HEK293T (cell line): ENCODE data around the gene TMEFF2.

Experiments used
- ARNT ChIP-seq: fragments of 450-650 bp; IDR thresholded peaks from 2 replicates; pipeline ENCODE4 v1.6.1; 2017; ENCODE audit warnings: mild to moderate bottlenecking
- BHLHE40 ChIP-seq: fragments of 450-650 bp; IDR thresholded peaks from 2 replicates; pipeline ENCODE4 v1.6.1; 2016; ENCODE audit warnings: mild to moderate bottlenecking, moderate library complexity, borderline replicate concordance
- ELF4 ChIP-seq: fragments of 450-650 bp; IDR thresholded peaks from 2 replicates; pipeline ENCODE4 v1.6.1; 2017; ENCODE audit warnings: antibody characterized with exemption
- FOXA1 ChIP-seq: fragments of 450-650 bp; IDR thresholded peaks from 2 replicates; pipeline ENCODE4 v1.6.1; 2016; ENCODE audit warnings: mild to moderate bottlenecking
- FOXK2 ChIP-seq: fragments of 450-650 bp; IDR thresholded peaks from 2 replicates; pipeline ENCODE4 v1.6.1; 2016; ENCODE audit warnings: mild to moderate bottlenecking
- FOXM1 ChIP-seq: fragments of 450-650 bp; IDR thresholded peaks from 2 replicates; pipeline ENCODE4 v1.6.1; 2017; ENCODE audit warnings: mild to moderate bottlenecking, borderline replicate concordance
- HDGF ChIP-seq: fragments of 450-650 bp; IDR thresholded peaks from 2 replicates; pipeline ENCODE4 v1.6.1; 2017; ENCODE audit warnings: antibody characterized with exemption, borderline replicate concordance
- L3MBTL2 ChIP-seq: fragments of 450-650 bp; conservative IDR thresholded peaks from 2 replicates; pipeline ENCODE4 v1.6.1; 2016; ENCODE audit warnings: mild to moderate bottlenecking
- NFRKB ChIP-seq: fragments of 450-650 bp; IDR thresholded peaks from 2 replicates; pipeline ENCODE4 v1.6.1; 2016; ENCODE audit warnings: mild to moderate bottlenecking, moderate library complexity
- PKNOX1 ChIP-seq: fragments of 450-650 bp; IDR thresholded peaks from 2 replicates; pipeline ENCODE4 v1.6.1; 2016
- SUZ12 ChIP-seq: fragments of 450-650 bp; IDR thresholded peaks from 2 replicates; pipeline ENCODE4 v1.6.1; 2016; ENCODE audit warnings: mild to moderate bottlenecking
- ZNF384 ChIP-seq: fragments of 450-650 bp; IDR thresholded peaks from 2 replicates; pipeline ENCODE4 v1.6.1; 2016

GRCh38 chr2:192038110-192038509 is 156.6 kb downstream of the TMEFF2 start:
- TF ChIP-seq FOXM1 (no peak), HDGF (no peak), BHLHE40 (no peak), FOXK2 (no peak), PKNOX1 (no peak), ELF4 (no peak), SUZ12 (no peak), L3MBTL2 (no peak), FOXA1 (no peak), ZNF384 (no peak), NFRKB (no peak), ARNT (no peak)
